Right ventricle myocardium superior (tissue), 1 donor: ENCODE results near the gene CRIM1. TPM values are rescaled to one million over a fixed set of nuclear protein-coding genes. Genes with fewer than 3 reads are reported as not detected.

ENCODE experiments used
- ATAC-seq: fragments of 200-7000 bp; cut with Tn5 transposase; one replicate; pipeline ENCODE4 v1.9.1; 2020; ENCODE audit warnings: mild to moderate bottlenecking; ENCODE audit not compliant: poor library complexity
- DNase-seq: peaks from one replicate; pipeline ENCODE4 v3.0.0-alpha.2; 2020
- intact Hi-C: fragments of 100-400 bp; cut with DNase I; formaldehyde crosslinking; loops from one replicate; pipeline ENCODE4 v1.11.2; 2022
- total RNA-seq: library from RNA; stranded (reverse); fragmentation: NEBNext Ultra II Directional; extraction: Animal tissue kit (Norgen Biotek cat#: 25700); gene quantifications from one replicate; pipeline ENCODE4 v1.2.1, GENCODE V29; 2021
- donor health status: DM: no; HTN: yes; CAD: no; lungs with severe emphysema.

CRIM1 gene
- total RNA-seq, 1 donor from 2014 or later, result 17.2 TPM

- intact Hi-C loops, result no loop called here
Observed at GRCh38 chr2:36540986-36541754, 185.6 kb downstream of the CRIM1 start.

GRCh38 chr2:36541891-36542595 lies 186.5 kb downstream of the CRIM1 start:
- ATAC-seq, result peak; percentile 50
- intact Hi-C loops, result no loop called here
- no peak for DNase-seq

More at GRCh38 chr2:36540986-36541754, 185.6 kb downstream of the CRIM1 start:
- DNase-seq (no peak), ATAC-seq (no peak)

- DNase-seq, result no peak
- no peak for ATAC-seq
- intact Hi-C loops, result no loop called here
Observed at GRCh38 chr2:36544638-36545338, 189.2 kb downstream of the CRIM1 start.

- DNase-seq (no peak), ATAC-seq (no peak)
- intact Hi-C loops, result no loop called here
Observed at GRCh38 chr2:36545871-36546416, 190.4 kb downstream of the CRIM1 start.

- intact Hi-C loops, result no loop called here
- DNase-seq, result no peak
- no peak for ATAC-seq
Observed at GRCh38 chr2:36547906-36548305, 192.3 kb downstream of the CRIM1 start.

- no peak for ATAC-seq
- intact Hi-C loops, result no loop called here
- DNase-seq, result no peak
Observed at GRCh38 chr2:36549165-36549574, 193.6 kb downstream of the CRIM1 start.

- intact Hi-C loops, result no loop called here
- no peak for ATAC-seq
- DNase-seq, result no peak
Observed at GRCh38 chr2:36550006-36550405, 194.4 kb downstream of the CRIM1 start.

- DNase-seq, result no peak
- intact Hi-C loops, result no loop called here
- peak; percentile 55 for ATAC-seq
Observed at GRCh38 chr2:36553683-36554082, 198.1 kb downstream of the CRIM1 start.

- intact Hi-C loops, result no loop called here
- DNase-seq, result no peak
- ATAC-seq, result no peak
Observed at GRCh38 chr2:36554531-36554930, 199.0 kb downstream of the CRIM1 start.

GRCh38 chr2:36555789-36556188 lies 200.2 kb downstream of the CRIM1 start:
- no peak for ATAC-seq
- intact Hi-C loops, result no loop called here
- DNase-seq, result no peak

- ATAC-seq, result no peak
- intact Hi-C loops, result no loop called here
- DNase-seq, result no peak
Observed at GRCh38 chr2:36556842-36557241, 201.3 kb downstream of the CRIM1 start.

- intact Hi-C loops, result no loop called here
- no peak for DNase-seq
- ATAC-seq, result no peak
Observed at GRCh38 chr2:36559221-36559942, 203.8 kb downstream of the CRIM1 start.

- intact Hi-C loops, result no loop called here
- ATAC-seq (no peak), DNase-seq (no peak)
Observed at GRCh38 chr2:36560726-36561125, 205.1 kb downstream of the CRIM1 start.

GRCh38 chr2:36561237-36561944 lies 205.8 kb downstream of the CRIM1 start:
- no peak for DNase-seq
- intact Hi-C loops, result no loop called here
- no peak for ATAC-seq

GRCh38 chr2:36562240-36562639 lies 206.7 kb downstream of the CRIM1 start:
- DNase-seq (no peak), ATAC-seq (no peak)
- intact Hi-C loops, result no loop called here

GRCh38 chr2:36562973-36563532 lies 207.5 kb downstream of the CRIM1 start:
- ATAC-seq (no peak), DNase-seq (no peak)
- intact Hi-C loops, result no loop called here

- ATAC-seq (no peak), DNase-seq (no peak)
- intact Hi-C loops, result no loop called here
Observed at GRCh38 chr2:36564377-36564930, 208.9 kb downstream of the CRIM1 start.

GRCh38 chr2:36565712-36566111 lies 210.1 kb downstream of the CRIM1 start:
- intact Hi-C loops, result no loop called here
- ATAC-seq (no peak), DNase-seq (no peak)
